Suppressor macrophage treated with lipopolysaccharide for 4 hours (primary cell): ENCODE measurements around the gene PLPP4.

Experiments
- DNase-seq: peaks from one replicate; pipeline ENCODE4 v3.0.0-alpha.2; 2020

Gene PLPP4

DNA sequence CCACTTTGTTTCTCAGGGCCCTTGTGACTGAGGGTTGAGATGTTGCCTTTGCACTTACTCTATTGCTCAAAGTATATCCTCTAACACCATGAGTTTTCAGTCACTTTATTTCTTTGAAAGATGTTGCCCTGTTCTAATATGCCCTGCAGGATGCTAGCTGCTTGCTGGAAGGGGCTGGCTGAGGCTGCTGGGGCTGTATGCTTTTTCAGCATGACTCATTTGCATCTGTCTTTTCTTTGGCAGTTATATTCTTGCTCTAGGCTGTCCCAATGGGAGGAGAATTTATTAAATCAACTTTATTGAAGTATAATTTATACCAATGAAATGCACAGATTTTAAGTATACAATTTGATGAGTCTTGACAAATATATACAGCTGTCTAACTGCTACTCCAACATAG lies 157.7 kb downstream of the PLPP4 start:
- no peak for DNase-seq

DNA sequence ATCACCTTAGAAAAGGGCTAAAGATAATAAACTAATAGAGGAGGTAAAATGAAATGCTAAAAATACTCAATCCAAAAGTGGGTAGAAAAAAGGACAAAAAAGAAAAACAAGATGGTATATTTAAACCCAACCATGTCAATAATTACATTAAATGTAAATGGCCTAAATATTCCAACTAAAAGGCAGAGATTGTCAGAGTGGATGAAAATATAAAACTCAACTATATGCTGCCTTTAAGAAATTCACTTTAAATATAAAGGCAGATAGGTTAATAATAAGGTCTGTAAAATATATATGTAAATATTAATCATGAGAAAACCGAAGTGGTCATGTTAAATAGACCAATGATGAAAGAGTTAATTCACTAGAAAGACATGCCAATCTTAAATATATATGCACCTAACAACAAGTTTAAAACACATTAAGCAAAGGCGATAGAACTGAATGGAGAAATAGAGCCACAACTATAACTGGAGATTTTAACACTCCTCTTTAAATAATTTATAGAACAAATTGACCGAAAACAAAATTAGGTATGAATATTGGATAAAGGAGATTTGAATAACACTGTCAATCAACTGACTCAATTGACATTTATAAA lies 159.4 kb downstream of the PLPP4 start:
- no peak for DNase-seq

DNA sequence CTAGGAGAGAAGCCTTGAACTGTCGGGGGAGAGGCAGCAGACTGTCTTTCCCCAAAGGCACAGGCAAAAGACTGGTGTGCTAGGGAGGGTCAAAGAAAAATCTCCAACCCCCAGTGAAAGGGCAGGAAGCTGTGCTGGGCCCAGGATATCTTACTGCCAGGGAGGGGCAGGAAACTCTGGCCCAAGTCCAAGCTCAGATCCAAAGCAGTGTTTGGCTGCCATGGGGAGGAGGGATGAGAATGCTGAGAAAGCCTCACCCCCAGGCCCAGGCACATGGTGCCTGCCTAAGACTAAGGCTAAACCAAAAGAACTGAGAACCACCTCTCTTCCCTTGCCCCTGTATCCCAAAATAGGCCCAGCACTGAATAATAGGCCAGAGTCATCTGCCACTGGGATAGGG lies 171.2 kb downstream of the PLPP4 start:
- no peak for DNase-seq

DNA sequence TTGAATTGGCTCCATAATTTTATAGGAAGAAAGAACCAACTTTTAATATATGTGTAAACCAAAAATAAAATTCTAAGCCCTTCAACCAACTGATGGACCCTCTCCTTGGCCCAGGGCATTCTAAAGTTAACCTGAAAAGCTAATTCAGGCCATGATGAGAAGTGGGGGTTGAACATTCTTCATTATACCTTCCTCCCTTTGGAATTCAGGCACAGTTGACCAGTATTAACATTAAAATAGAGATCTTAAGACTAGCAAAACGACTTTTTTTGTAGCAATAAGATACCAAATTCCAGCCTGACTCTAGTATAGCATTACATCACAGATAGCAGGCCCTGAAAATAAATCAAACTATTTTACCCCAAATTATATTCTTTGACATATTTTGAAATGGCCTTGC lies 173.2 kb downstream of the PLPP4 start:
- DNase-seq, result no peak

DNA sequence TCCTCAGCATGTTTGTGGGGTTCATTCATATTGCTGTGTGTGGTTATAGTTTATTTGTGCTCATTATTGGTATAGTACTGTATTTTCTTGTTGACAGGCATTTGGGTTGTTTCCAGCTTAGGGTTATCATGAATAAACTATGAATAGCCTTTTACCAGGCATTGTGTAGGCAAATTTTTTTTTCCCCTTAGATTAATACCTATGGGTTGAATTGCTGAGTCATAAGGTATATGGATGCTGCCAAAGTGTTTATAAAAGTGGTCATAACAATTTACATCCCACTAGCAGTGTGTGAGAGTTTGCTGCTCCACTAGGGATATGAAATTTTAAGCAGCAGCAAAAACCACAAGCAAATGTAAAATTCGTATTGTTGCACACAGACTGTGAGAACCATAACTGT lies 175.0 kb downstream of the PLPP4 start:
- no peak for DNase-seq

DNA sequence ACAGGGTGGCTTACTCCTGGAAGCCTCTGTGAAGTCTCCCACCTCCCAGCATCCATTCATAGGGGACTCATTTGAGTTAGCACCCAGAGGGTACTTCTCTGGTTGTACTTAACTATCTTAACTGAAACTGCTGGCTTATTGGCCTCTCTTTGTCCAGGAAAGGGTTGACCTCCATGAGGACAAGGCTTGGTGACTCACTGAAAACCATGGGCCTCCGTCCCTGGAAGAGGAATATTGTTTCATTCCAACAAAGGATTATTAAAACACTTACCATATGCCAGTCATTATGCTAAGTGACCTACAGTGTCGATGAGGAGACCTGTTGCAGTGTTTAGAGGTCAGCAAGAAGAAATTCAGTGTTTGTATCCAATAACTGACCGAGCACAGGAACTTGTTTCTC lies 175.9 kb downstream of the PLPP4 start:
- no peak for DNase-seq

DNA sequence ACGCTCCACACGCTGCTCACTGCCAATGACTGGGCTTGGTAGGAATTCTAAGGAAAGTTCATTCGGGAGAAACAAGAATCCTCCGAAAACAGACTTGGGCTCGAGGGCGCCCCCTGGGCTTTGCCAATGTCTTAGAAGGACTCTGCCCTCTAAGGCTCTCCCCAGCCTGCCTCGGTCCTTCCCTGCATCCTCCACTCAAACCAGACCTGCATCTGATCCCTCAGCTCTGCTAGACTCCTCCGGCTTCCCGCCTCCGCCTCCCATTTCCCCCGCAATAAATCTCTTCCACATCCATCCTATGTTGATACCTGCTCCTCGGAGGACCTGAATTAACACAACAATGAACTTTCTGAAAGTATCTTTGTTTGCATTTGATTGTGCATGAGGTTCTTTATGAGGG lies 177.6 kb downstream of the PLPP4 start:
- DNase-seq, result no peak
